Measurements from ENCODE around the gene ENPP3. TPM values are rescaled to one million over a fixed set of nuclear protein-coding genes. Genes with fewer than 3 reads are reported as not detected.

Gene ENPP3
- total and polyA plus RNA-seq, 2 experiments from 2014 or later = not detected

GRCh38 chr6:131641554-131641953, 4.5 kb downstream of the ENPP3 start:
- Histone ChIP-seq H3K4me3 (no peak overlapping the region), H3K79me2 (replicated peaks; ENCODE audit: insufficient read depth) (no peaks in the 10 kb centered on the region), H3K4me1 (ENCODE audit: insufficient read depth) (no peaks in the 10 kb centered on the region), H3K9me2 (ENCODE audit: insufficient read depth) (no peaks in the 10 kb centered on the region), H2AFZ (no peak overlapping the region), H3F3A (replicated peaks; ENCODE audit: low read depth) (no peaks in the 10 kb centered on the region), H3K4me2 (no peak overlapping the region), H3K27ac (ENCODE audit: low read depth) (no peak overlapping the region), H4K20me1 (replicated peaks; ENCODE audit: insufficient read depth) (no peaks in the 10 kb centered on the region), H3K27me3 (ENCODE audit: insufficient read depth) (no peaks in the 10 kb centered on the region; the same call in 1 of the 2 replicates), H3K36me3 (ENCODE audit: insufficient read depth) (no peaks in the 10 kb centered on the region)
- H3K27me3 Mint-ChIP-seq (ENCODE audit: insufficient read depth, low read depth, poor library complexity) = no peaks in the 10 kb centered on the region
- ATAC-seq = no peak
- no peaks in the 10 kb centered on the region for H3K36me3 Mint-ChIP-seq (ENCODE audit: low read depth)
- H3K27ac Mint-ChIP-seq = no peak overlapping the region
- H3K9me3 Mint-ChIP-seq = no peaks in the 10 kb centered on the region
- TF ChIP-seq NANOG (IDR thresholded peaks at IDR 0.05; ENCODE audit: borderline replicate concordance) = no peak
- H3K4me1 Mint-ChIP-seq = no peaks in the 10 kb centered on the region
- H3K4me3 Mint-ChIP-seq = no peak overlapping the region
- no peak for DNase-seq (ENCODE audit: low spot score)

- Histone ChIP-seq H2AFZ (no peak overlapping the region), H4K20me1 (replicated peaks; ENCODE audit: insufficient read depth) (no peaks in the 10 kb centered on the region), H3K4me3 (no peak overlapping the region), H3F3A (replicated peaks; ENCODE audit: low read depth) (no peaks in the 10 kb centered on the region), H3K27me3 (ENCODE audit: insufficient read depth) (no peaks in the 10 kb centered on the region; the same call in 1 of the 2 replicates), H3K4me2 (no peak overlapping the region), H3K4me1 (ENCODE audit: insufficient read depth) (no peaks in the 10 kb centered on the region), H3K79me2 (replicated peaks; ENCODE audit: insufficient read depth) (no peaks in the 10 kb centered on the region), H3K36me3 (ENCODE audit: insufficient read depth) (no peaks in the 10 kb centered on the region), H3K27ac (ENCODE audit: low read depth) (no peak overlapping the region), H3K9me2 (ENCODE audit: insufficient read depth) (no peaks in the 10 kb centered on the region)
- no peaks in the 10 kb centered on the region for H3K36me3 Mint-ChIP-seq (ENCODE audit: low read depth)
- no peaks in the 10 kb centered on the region for H3K27me3 Mint-ChIP-seq (ENCODE audit: insufficient read depth, low read depth, poor library complexity)
- no peaks in the 10 kb centered on the region for H3K9me3 Mint-ChIP-seq
- no peak overlapping the region for H3K27ac Mint-ChIP-seq
- no peaks in the 10 kb centered on the region for H3K4me1 Mint-ChIP-seq
- TF ChIP-seq NANOG (IDR thresholded peaks at IDR 0.05; ENCODE audit: borderline replicate concordance) (no peak), ZNF114 (CRISPR knock-in tag; IDR thresholded peaks at IDR 0.05) (no peak), STAT1 (IDR thresholded peaks at IDR 0.05; ENCODE audit: unreplicated experiment) (no peak)
- H3K4me3 Mint-ChIP-seq = no peak overlapping the region
- ATAC-seq (no peak), DNase-seq (ENCODE audit: low spot score) (no peak)
Observed at GRCh38 chr6:131642565-131642964, 5.5 kb downstream of the ENPP3 start.

- DNase-seq (ENCODE audit: low spot score) (no peak), ATAC-seq (no peak)
- no peaks in the 10 kb centered on the region for H3K79me2 ChIP-seq (replicated peaks; ENCODE audit: insufficient read depth)
- H3K4me2 ChIP-seq = no peak overlapping the region
- no peak overlapping the region for H3K27ac Mint-ChIP-seq
- H3K9me2 ChIP-seq (ENCODE audit: insufficient read depth) = no peaks in the 10 kb centered on the region
- no peak overlapping the region for H2AFZ ChIP-seq
- H3K9me3 Mint-ChIP-seq = no peaks in the 10 kb centered on the region
- H3K27me3 ChIP-seq (ENCODE audit: insufficient read depth) = no peaks in the 10 kb centered on the region; the same call in 1 of the 2 replicates
- H3K27me3 Mint-ChIP-seq (ENCODE audit: insufficient read depth, low read depth, poor library complexity) = no peaks in the 10 kb centered on the region
- no peaks in the 10 kb centered on the region for H3F3A ChIP-seq (replicated peaks; ENCODE audit: low read depth)
- H3K4me3 Mint-ChIP-seq = no peak overlapping the region
- H3K4me3 ChIP-seq = no peak overlapping the region
- no peaks in the 10 kb centered on the region for H3K4me1 Mint-ChIP-seq
- no peaks in the 10 kb centered on the region for H3K36me3 ChIP-seq (ENCODE audit: insufficient read depth)
- H3K36me3 Mint-ChIP-seq (ENCODE audit: low read depth) = no peaks in the 10 kb centered on the region
- no peak overlapping the region for H3K27ac ChIP-seq (ENCODE audit: low read depth)
- no peaks in the 10 kb centered on the region for H3K4me1 ChIP-seq (ENCODE audit: insufficient read depth)
- H4K20me1 ChIP-seq (replicated peaks; ENCODE audit: insufficient read depth) = no peaks in the 10 kb centered on the region
- TF ChIP-seq JUNB (IDR thresholded peaks at IDR 0.05; ENCODE audit: unreplicated experiment) (no peak), REST (IDR thresholded peaks at IDR 0.05; ENCODE audit: unreplicated experiment) (no peak), EZH2phosphoT487 (IDR thresholded peaks at IDR 0.05; ENCODE audit: unreplicated experiment) (no peak), POLR2AphosphoS5 (IDR thresholded peaks at IDR 0.05; ENCODE audit: low read depth) (no peak), CREB1 (CRISPR knock-in tag; IDR thresholded peaks at IDR 0.05; ENCODE audit: low read depth) (no peak)
Observed at GRCh38 chr6:131642987-131643611, 6.0 kb downstream of the ENPP3 start.
